Breast epithelium (tissue), 4 donors: Measurements from ENCODE around the gene SLC1A5. TPM values are rescaled to one million over a fixed set of nuclear protein-coding genes. Genes with fewer than 3 reads are reported as not detected.
"Not testable (repeated sequence)": the region's sequence is repeated elsewhere in the genome, so short reads cannot be mapped to it uniquely, and the experiment has no call there.

Experiments
- DNase-seq, 2 donors: peaks; one replicate each; pipeline ENCODE4 v3.0.0-alpha.2; 2019; ENCODE audit warnings: low spot score in 2 of 2
- H3K27ac ChIP-seq, 2 donors: fragments of 200-600 bp; sonication (generic) in 1 of 2; one replicate each; pipeline ENCODE4 v1.5.1; 2016 to 2019; ENCODE audit warnings: mild to moderate bottlenecking in 1 of 2
- H3K27me3 ChIP-seq, 2 donors: fragments of 200-600 bp; sonication (generic) in 1 of 2; one replicate each; pipeline versions ENCODE4 v1.5.1 to v1.6.0; 2017 to 2019; ENCODE audit warnings: control low read depth in 1 of 2, mild to moderate bottlenecking in 1 of 2
- H3K36me3 ChIP-seq: fragments of 200-600 bp; one replicate; pipeline ENCODE4 v1.5.1; 2019
- H3K4me1 ChIP-seq, 2 donors: fragments of 200-600 bp; sonication (generic); one replicate each; pipeline ENCODE4 v1.5.1; 2016 to 2019; ENCODE audit warnings: control low read depth in 1 of 2
- H3K4me3 ChIP-seq, 3 donors: fragments of 200-600 bp; sonication (generic); 1 replicate in 2 of 3; 2 replicates in 1 of 3; pipeline ENCODE4 v1.5.1; 2016 to 2019; ENCODE audit warnings: mild to moderate bottlenecking in 3 of 3, moderate library complexity in 2 of 3
- H3K9me3 ChIP-seq, 2 donors: fragments of 200-600 bp; sonication (generic) in 1 of 2; one replicate each; pipeline ENCODE4 v1.5.1; 2016 to 2019; ENCODE audit warnings: control low read depth in 1 of 2
- POLR2A ChIP-seq: fragments of 450-650 bp; IDR thresholded peaks from one replicate; pipeline ENCODE4 v1.6.1; 2016; ENCODE audit warnings: antibody characterized with exemption, mild to moderate bottlenecking, moderate library complexity
- POLR2AphosphoS5 ChIP-seq, 3 donors: sonication (generic); formaldehyde crosslinking; IDR thresholded peaks; one replicate each; pipeline ENCODE4 v1.6.1; 2017; ENCODE audit warnings: antibody characterized with exemption in 3 of 3
- intact Hi-C: fragments of 100-400 bp; cut with DNase I; formaldehyde crosslinking; loops from one replicate; pipeline ENCODE4 v1.15.1; 2023; ENCODE audit warnings: low total_unique reads
- total RNA-seq, 3 donors: library from RNA; depleted of rRNA; stranded (reverse); fragments of >200 nt; gene quantifications; one replicate each; pipeline ENCODE4 v1.1.0, GENCODE V29; 2016
- TF ChIP-seq, protein P1 (sequence below), 3 donors: fragments of 450-650 bp; IDR thresholded peaks; one replicate each; pipeline ENCODE4 v1.5.1; 2016 to 2017; ENCODE audit warnings: antibody characterized with exemption in 3 of 3, mild to moderate bottlenecking in 3 of 3, moderate library complexity in 3 of 3

Gene SLC1A5
- total RNA-seq, 3 donors from 2014 or later = 121 to 146 (median 121) TPM

DNA sequence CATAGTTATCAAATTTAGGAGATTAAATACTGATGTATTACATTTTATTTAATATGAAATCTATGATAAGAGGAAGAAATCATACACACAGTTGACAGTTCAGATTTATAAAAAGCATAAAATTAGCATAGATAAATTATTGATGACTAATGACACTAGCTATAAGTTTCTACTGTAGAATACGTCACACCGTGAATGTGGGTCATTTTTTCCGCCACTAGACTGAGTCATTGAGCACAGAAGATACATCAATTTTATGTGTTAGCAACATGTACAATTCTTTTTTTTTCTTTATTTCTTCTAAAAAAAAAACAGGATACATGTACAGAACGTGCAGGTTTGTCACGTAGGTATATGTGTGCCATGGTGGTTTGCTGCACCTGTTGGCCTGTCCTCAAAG is 40.1 kb upstream of the SLC1A5 start:
- intact Hi-C loops = no loop called here
- no peak overlapping the region for H3K4me3 ChIP-seq
- no peaks in the 10 kb centered on the region for H3K36me3 ChIP-seq
- no peaks in the 10 kb centered on the region for H3K9me3 ChIP-seq
- no peak for DNase-seq
- H3K27ac ChIP-seq = no peak overlapping the region
- H3K4me1 ChIP-seq = no peaks in the 10 kb centered on the region
- no peaks in the 10 kb centered on the region for H3K27me3 ChIP-seq
- no peak for TF ChIP-seq POLR2AphosphoS5 (IDR thresholded peaks at IDR 0.05)
- TF ChIP-seq POLR2A = no peak
- TF ChIP-seq, protein P1, sequence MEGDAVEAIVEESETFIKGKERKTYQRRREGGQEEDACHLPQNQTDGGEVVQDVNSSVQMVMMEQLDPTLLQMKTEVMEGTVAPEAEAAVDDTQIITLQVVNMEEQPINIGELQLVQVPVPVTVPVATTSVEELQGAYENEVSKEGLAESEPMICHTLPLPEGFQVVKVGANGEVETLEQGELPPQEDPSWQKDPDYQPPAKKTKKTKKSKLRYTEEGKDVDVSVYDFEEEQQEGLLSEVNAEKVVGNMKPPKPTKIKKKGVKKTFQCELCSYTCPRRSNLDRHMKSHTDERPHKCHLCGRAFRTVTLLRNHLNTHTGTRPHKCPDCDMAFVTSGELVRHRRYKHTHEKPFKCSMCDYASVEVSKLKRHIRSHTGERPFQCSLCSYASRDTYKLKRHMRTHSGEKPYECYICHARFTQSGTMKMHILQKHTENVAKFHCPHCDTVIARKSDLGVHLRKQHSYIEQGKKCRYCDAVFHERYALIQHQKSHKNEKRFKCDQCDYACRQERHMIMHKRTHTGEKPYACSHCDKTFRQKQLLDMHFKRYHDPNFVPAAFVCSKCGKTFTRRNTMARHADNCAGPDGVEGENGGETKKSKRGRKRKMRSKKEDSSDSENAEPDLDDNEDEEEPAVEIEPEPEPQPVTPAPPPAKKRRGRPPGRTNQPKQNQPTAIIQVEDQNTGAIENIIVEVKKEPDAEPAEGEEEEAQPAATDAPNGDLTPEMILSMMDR (IDR thresholded peaks at IDR 0.05) = no peak

DNA sequence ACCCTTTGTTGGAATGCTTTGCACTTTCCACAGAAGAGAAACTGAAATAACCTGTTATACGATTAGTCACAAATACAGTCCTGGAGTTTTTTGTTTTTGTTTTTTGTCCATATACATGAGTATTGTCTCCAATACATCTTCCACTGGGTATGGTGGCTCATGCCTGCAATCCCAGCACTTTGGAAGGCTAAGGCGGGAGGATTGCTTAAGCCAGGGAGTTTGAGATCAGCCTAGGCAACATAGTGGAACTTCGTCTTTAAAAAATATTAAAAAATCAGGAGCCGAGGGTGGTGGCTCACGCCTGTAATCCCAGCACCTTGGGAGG is 37.3 kb upstream of the SLC1A5 start:
- Histone ChIP-seq H3K4me3 (no peak overlapping the region), H3K36me3 (no peaks in the 10 kb centered on the region), H3K27ac (no peak overlapping the region), H3K9me3 (no peaks in the 10 kb centered on the region), H3K27me3 (no peaks in the 10 kb centered on the region), H3K4me1 (no peaks in the 10 kb centered on the region)
- TF ChIP-seq POLR2AphosphoS5 (IDR thresholded peaks at IDR 0.05) (no peak), POLR2A (no peak)
- TF ChIP-seq, protein P1 (IDR thresholded peaks at IDR 0.05) = no peak
- intact Hi-C loops = no loop called here
- no peak for DNase-seq

DNA sequence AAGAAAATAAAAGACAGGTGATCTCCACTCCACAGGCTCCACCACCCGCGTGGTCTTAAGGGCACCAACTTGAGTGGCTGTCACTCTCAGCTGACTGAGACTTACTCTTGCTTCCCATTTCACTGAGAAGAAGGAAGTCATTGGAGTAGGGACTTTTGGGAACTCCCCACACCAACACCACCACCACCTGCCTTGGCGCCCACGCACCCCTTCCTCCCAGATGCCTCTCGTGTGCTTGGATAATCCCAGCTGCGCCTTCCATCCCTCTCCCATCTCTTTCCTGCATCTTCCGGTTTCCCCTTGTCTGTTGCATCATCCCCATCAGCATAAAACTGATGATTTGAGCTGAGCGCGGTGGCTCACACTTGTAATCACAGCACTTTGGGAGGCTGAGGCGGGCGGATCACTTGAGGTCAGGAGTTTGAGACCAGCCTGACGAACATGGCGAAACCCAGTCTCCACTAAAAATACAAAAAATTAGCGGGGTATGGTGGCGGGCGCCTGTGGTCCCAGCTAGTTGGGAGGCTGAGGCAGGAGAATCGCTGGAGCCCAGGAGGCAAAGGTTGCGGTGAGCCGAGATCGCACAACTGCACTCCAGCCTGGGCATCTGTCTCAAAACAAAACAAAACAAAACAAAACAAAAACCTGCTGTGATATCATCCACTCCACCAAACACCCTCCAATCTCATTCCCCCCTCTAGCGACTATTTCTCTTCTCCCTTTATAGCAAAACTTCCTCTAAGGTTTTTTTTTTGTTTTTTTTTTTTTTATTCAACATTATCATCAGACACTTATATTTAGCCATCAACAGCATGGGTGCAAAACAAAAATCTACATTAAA is 36.7 kb upstream of the SLC1A5 start:
- DNase-seq = no peak

DNA sequence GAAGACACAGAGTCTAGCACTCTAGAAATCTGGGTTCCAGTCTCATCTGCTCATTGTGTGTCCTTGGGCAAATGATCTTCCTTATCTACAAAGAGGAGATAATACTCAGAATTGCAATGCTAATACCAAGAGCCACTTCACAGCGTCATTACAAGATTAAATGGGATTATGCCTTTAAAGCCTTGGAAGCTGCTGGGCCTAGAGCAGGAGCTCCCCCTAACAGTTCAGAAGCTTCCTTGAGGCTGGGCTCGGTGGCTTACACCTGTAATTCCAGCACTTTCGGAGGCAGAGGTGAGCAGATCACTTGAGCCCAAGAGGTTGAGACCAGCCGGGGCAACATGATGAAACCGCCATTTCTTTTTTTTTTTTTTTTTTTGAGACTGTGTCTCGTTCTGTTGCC is 34.7 kb upstream of the SLC1A5 start:
- Histone ChIP-seq H3K4me1 (no peaks in the 10 kb centered on the region), H3K27ac (no peak overlapping the region), H3K4me3 (no peak overlapping the region), H3K27me3 (no peaks in the 10 kb centered on the region), H3K9me3 (no peaks in the 10 kb centered on the region), H3K36me3 (no peaks in the 10 kb centered on the region)
- DNase-seq = no peak
- TF ChIP-seq, protein P1 (IDR thresholded peaks at IDR 0.05) = no peak
- no peak for TF ChIP-seq POLR2A
- TF ChIP-seq POLR2AphosphoS5 (IDR thresholded peaks at IDR 0.05) = no peak
- intact Hi-C loops = no loop called here

More for the DNA sequence above, 36.7 kb upstream of the SLC1A5 start:
- Histone ChIP-seq H3K4me3 (no peak overlapping the region), H3K27ac (no peak overlapping the region), H3K27me3 (no peaks in the 10 kb centered on the region), H3K36me3 (no peaks in the 10 kb centered on the region), H3K4me1 (no peaks in the 10 kb centered on the region), H3K9me3 (no peaks in the 10 kb centered on the region)
- intact Hi-C loops = no loop called here
- TF ChIP-seq POLR2AphosphoS5 (IDR thresholded peaks at IDR 0.05) (no peak), POLR2A (no peak)
- TF ChIP-seq, protein P1 (IDR thresholded peaks at IDR 0.05) = no peak

DNA sequence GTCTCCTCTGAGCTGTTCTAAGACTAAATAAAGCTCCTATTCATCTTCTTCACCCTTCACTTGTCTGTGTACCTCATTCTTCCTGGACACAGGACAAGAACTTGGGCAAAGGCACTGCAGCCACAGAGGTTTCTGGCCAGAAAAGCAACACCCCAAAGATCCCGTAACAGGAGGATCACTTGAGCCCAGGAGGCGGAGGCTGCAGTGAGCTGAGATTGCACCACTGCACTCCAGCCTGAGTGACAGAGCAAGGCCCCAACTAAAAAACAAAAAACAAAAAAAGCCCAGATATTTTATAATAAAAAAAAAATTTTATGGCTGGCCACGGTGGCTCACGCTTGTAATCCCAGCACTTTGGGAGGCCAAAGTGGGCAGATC is 34.0 kb upstream of the SLC1A5 start:
- intact Hi-C loops, H3K27ac ChIP-seq: not testable (repeated sequence)

More for the DNA sequence above, 34.0 kb upstream of the SLC1A5 start:
- not testable (repeated sequence) for DNase-seq, H3K4me3 ChIP-seq, H3K4me1 ChIP-seq, H3K36me3 ChIP-seq, H3K27me3 ChIP-seq, H3K9me3 ChIP-seq
